Measurements from ENCODE around the gene ANKRD33B.

The ANKRD33B gene

GRCh38 chr5:10702911-10703491 lies 139.1 kb downstream of the ANKRD33B start:
- DNase-seq (ENCODE audit: low read depth): no peak
- TF ChIP-seq CTCF (IDR thresholded peaks at IDR 0.05; ENCODE audit: insufficient read depth, low read depth, low read length, missing control alignments): no peak
- H3K4me3 ChIP-seq (ENCODE audit: low read depth, low read length): no peak overlapping the region

GRCh38 chr5:10703676-10704075 lies 139.8 kb downstream of the ANKRD33B start:
- no peak for TF ChIP-seq CTCF (IDR thresholded peaks at IDR 0.05; ENCODE audit: insufficient read depth, low read depth, low read length, missing control alignments)
- no peak overlapping the region for H3K4me3 ChIP-seq (ENCODE audit: low read depth, low read length)
- DNase-seq (ENCODE audit: low read depth): no peak

GRCh38 chr5:10704949-10705621 lies 141.2 kb downstream of the ANKRD33B start:
- DNase-seq (ENCODE audit: low read depth): peak; percentile 58
- no peak overlapping the region for H3K4me3 ChIP-seq (ENCODE audit: low read depth, low read length)
- TF ChIP-seq CTCF (IDR thresholded peaks at IDR 0.05; ENCODE audit: insufficient read depth, low read depth, low read length, missing control alignments): no peak

- TF ChIP-seq CTCF (IDR thresholded peaks at IDR 0.05; ENCODE audit: insufficient read depth, low read depth, low read length, missing control alignments): no peak
- no peak for DNase-seq (ENCODE audit: low read depth)
- no peak overlapping the region for H3K4me3 ChIP-seq (ENCODE audit: low read depth, low read length)
Measured at GRCh38 chr5:10705747-10706146, 141.9 kb downstream of the ANKRD33B start.

- H3K4me3 ChIP-seq (ENCODE audit: low read depth, low read length): no peak overlapping the region
- no peak for DNase-seq (ENCODE audit: low read depth)
- TF ChIP-seq CTCF (IDR thresholded peaks at IDR 0.05; ENCODE audit: insufficient read depth, low read depth, low read length, missing control alignments): no peak
Measured at GRCh38 chr5:10706326-10706725, 142.5 kb downstream of the ANKRD33B start.

Measured in GM12865 (cell line).